ENCODE measurements around the gene DCAF6.
"Not testable (repeated sequence)": the region's sequence is repeated elsewhere in the genome, so short reads cannot be mapped to it uniquely, and the experiment has no call there.

The DCAF6 gene, protein sequence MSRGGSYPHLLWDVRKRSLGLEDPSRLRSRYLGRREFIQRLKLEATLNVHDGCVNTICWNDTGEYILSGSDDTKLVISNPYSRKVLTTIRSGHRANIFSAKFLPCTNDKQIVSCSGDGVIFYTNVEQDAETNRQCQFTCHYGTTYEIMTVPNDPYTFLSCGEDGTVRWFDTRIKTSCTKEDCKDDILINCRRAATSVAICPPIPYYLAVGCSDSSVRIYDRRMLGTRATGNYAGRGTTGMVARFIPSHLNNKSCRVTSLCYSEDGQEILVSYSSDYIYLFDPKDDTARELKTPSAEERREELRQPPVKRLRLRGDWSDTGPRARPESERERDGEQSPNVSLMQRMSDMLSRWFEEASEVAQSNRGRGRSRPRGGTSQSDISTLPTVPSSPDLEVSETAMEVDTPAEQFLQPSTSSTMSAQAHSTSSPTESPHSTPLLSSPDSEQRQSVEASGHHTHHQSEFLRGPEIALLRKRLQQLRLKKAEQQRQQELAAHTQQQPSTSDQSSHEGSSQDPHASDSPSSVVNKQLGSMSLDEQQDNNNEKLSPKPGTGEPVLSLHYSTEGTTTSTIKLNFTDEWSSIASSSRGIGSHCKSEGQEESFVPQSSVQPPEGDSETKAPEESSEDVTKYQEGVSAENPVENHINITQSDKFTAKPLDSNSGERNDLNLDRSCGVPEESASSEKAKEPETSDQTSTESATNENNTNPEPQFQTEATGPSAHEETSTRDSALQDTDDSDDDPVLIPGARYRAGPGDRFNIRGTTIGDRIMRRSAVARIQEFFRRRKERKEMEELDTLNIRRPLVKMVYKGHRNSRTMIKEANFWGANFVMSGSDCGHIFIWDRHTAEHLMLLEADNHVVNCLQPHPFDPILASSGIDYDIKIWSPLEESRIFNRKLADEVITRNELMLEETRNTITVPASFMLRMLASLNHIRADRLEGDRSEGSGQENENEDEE

GRCh38 chr1:167936068-167936929 is at the start of gene DCAF6:
TSS of gene DCAF6 (plus strand) at chr1:167936683. CDS start at chr1:167936912, 229 bp downstream.
- peak; percentile 97 for DNase-seq

GRCh38 chr1:167887187-167887586 is 49.3 kb upstream of the DCAF6 start:
- DNase-seq: not testable (repeated sequence)

DNA sequence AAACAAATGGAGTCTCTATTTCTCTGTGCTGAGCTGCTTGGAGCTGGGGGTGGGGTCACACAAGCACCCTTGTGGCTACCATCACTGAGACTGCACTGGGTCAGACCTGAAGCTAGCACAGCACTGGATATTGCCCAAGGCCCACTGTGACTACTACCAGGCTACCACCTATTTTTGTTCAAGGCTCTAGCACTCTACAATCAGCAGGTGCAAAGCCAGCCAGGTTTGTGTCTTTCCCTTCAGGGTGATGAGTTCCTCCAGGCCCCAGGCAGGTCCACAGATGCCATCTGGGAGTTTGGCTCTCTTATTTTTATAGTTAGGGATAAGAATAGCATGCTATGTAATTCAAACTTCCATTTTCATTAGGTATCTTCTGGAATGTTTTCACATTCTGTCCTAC is 46.1 kb upstream of the DCAF6 start:
- DNase-seq: no peak

DNA sequence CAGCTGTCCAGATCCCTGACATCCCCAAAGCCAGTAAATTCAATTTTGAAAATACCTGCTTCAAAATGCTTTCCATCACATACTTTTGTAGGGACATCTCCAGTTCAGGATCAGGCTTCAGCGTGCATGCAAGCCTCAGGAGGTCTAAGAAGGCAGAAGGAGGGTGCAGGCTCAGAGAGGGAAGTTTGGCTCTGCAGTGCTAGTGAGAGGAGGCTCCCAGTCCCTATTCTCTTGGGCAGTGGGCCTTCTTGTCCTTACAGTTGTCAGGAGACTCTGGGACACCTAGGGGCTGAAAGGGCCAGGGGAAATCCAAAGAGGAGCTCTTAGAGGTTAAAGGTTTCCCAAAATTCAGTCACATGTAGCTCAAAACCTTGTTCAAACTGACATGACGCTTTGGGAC is 42.7 kb upstream of the DCAF6 start:
- DNase-seq: no peak

DNA sequence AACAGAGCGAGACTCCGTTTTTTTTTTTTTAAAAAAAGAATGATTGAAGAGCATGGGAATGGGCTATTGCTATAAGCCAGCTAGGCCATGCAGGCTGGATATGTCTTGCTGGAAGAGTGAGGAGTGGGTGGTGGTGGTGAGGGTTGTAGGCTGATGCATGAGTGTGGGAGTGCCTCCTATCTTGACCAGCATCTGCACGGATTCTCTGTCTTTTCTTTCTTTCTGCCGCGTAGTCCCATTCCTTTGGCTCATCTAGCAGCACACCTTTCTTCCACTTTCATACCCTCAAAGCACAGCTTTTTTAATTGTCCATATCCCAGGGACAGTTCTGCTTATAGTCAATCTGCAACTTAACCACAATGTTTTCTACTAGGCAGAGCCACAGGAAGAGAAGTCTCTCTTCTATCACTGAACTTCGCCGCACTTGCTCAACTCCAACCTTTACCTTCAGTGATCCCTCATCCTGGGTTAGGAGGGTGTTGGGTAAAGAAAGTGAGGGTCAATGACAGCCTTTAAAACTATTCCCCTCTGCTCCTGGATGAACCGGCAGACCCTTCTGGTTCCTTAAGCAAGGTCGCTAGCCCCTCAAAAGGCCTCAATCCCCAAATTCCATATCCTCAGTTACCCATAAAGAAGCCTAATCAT is 37.8 kb upstream of the DCAF6 start:
- no peak for DNase-seq

GRCh38 chr1:167899253-167899681 is 37.2 kb upstream of the DCAF6 start:
- no peak for DNase-seq

- DNase-seq: no peak
Observed at GRCh38 chr1:167900907-167901306, 35.6 kb upstream of the DCAF6 start.

GRCh38 chr1:167904652-167905130 is 31.8 kb upstream of the DCAF6 start:
- no peak for DNase-seq

DNA sequence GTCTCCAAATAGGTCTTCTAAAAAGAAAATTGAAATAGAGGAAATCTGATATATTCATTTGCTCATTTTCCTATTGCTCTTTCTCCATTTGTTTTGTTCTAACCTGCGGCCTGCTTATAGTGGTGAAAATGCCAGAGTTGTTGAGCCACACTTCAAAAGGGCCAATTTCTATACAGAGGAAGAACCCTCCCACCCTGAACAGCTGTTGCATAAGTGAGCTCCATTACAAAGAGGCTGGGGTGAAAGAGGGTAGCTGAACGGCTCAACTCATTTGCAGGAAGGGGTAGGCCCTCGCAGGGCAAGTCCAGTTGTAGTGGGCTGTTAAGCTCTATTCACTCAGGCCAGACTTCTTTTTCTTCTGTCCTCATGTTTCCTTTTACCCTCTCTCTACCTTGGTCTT is 31.3 kb upstream of the DCAF6 start:
- DNase-seq: no peak

GRCh38 chr1:167905671-167906070 is 30.8 kb upstream of the DCAF6 start:
- DNase-seq: no peak

DNA sequence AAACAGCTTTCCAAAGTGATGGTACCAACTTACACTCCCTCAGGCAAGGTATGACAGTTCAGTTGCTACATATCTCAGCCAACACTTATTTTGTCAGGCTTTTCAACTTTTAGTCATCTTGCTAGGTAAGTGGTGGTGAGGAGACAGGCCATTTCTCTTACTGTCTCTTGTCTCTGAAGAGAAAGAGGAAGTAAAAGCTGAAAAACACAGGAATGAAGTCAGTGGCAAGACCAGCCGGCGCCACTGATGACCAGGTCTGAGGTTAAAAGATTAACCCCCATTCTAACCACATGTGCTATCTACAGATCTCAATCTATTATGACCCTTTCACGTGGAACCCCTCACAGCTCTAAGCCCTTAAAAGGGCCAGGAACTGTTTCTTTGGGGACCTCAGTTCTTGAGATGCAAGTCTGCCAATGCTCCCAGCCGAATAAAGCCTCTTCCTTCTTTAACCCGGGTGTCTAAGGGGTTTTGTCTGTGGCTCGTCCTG is 26.7 kb upstream of the DCAF6 start:
- no peak for DNase-seq

DNA sequence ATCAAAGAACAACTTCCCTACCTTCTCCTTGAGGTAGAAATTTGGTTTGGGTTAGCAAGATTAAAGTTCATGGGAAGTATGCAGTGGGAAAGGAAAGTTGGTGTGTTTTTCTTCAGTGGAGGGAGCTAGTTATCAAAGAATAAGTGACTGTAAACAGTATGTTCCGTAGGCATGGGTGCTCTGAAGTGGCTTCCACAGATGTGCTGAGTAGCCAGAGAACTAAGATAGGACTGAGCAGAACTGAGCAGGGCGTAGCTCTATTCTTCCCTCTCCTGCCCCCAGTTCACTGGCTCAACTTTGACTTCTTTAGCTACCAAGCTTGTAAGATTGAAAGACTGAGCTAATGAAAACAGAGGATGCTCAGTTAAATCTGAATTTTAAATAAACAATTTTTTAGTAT is 26.0 kb upstream of the DCAF6 start:
- DNase-seq: no peak

- DNase-seq: no peak
Observed at GRCh38 chr1:167911413-167911812, 25.1 kb upstream of the DCAF6 start.

DNA sequence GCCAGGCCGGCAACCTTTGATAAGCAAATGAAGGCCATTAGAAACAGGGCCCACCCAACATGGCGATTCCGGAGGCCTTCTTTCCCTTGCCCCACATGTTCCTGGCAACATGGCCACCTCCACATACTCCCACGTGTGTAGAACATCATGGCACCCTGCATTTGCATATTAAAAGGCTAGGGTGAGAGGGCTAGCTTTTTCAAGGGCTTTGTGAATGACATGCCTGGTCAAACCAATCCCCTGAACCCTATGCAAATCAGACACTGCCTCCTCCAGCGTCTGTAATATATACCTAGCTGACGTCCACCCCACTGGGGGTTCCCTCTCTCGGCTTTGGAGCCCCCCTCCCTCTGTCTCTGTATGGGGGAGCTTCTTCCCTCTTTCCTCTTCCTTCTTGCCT is 24.2 kb upstream of the DCAF6 start:
- no peak for DNase-seq

DNA sequence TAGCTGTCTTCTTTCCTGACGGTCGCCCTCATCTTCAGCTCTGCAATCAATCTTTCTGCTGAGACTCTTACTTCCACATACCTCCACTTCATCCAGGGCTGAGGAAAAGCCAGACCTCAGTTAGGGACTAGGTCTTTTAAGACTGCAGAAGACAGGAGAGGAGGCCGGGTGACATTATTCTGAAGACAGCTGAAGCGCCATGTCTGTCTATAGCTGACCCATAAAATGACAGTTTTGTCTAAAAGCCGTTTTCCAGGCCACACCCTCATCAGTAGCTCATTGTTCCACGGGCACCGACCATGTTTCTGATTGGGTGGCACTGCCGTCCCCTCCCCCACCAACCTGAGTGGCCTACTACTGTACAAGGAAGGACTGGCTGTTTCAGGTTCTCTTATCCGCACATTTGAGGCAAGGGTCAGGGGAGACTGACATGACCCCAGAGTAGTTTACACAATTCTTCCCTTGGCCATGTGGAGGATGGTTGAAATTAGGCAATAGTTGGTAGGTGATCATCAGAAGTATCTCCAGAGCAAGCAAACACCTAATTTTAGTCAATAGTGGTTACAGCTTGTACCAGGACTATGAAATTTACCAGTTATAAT is 22.5 kb upstream of the DCAF6 start, which contains the start of gene ADCY10:
ADCY10 (minus strand) TSS at position 240 of the 602 bp plus-strand sequence. CDS start 8,994 bp downstream, outside the sequence.
- DNase-seq: no peak

GRCh38 chr1:167915569-167915968 is 20.9 kb upstream of the DCAF6 start:
- DNase-seq: no peak

DNA sequence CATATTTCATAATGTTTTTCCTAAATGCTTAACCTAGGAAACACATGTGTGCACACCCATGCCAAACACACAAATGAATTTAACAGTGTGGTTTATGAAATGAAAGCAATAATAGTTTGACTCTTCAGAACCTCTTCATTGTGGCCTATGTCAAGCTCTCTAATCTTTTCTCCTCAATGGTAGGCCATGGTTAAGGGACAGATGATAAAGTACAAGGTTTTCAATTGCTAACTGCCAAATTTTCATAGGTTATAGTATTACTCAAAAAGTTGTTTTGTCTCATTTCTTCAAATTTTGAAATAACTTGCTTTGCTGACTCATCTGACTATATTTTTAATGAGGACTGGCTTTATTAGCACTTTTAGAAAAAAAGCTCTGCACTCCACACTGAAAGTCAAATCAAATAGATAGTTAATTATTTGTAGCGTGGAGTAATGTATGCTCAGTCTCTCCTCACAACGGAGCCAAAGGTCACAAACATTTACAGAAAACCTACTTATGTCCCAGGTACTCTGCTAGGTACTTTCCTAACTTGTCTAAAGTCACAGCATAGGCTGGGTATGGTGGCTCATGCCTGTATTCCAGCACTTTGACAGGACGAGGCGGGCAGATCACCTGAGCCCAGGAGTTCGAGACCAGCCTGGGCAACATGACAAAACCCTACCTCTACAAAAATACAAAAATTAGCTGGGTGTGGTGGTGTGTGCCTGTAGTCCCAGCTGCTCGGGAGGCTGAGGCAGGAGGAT is 19.5 kb upstream of the DCAF6 start:
- DNase-seq: no peak

DNA sequence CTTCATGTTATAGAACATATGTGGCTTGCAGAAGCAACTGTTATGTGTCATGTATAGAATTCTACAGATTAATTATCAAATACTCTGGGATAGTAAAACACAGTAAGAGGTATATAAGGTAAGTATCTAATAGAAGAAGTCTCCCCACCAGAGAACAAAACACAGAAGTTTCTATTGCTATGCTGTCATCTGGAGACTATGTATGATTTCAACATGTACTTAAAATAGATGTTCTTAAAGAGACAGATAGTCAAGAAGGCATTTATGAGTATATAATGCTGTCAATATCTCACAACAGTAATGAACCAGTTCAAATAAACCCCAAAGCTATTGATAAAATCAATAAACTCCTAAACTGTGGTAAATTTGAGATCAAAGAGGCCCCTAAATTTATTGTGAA is 14.5 kb upstream of the DCAF6 start:
- no peak for DNase-seq

GRCh38 chr1:167922611-167923074 is 13.8 kb upstream of the DCAF6 start:
- DNase-seq: no peak

DNA sequence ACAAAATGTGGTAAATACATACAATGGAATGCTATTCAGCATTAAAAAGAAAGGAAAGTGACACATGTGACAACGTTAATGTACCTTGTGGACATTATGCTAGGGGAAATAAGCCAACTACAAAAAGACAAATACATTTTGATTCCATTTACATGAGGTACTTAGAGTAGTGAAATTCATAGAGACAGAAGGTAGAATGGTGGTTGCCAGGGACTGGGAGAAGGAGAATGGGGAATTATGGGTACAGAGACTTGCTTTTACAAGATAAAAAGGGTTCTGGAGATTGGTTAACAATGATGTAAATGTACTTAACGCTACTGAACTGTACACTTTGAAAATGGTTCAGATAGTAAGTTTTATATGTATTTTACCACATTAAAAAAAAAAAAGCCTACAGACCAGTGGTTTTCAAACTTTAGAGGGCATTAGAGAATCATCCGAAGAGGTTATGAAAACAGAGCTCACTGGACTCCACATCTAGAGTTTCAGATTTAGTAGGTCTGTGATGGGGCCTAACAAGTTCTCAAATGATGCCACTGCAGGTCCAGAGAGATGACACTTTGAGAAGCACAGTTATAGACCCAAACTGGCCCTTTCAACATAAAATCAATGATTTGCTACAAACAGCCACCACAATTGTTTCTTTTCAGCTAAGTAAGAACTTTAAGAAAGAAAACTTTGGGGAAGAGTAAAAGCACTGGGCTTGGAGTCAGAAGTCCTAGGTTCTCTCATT is 13.0 kb upstream of the DCAF6 start:
- DNase-seq: no peak

Measured in KG1 (cell line).